Epithelial cell of esophagus (primary cell): Measurements from ENCODE around the gene SYNGAP1.
A peak's percentile ranks its signal among the peaks of the same experiment; 100 is the strongest.

ENCODE experiments used
- DNase-seq: peaks from one replicate; pipeline ENCODE4 v3.0.0; 2010; ENCODE audit warnings: low read depth
- H3K4me3 ChIP-seq: 2 replicates; pipeline ENCODE4 v1.5.1; 2011; ENCODE audit warnings: mild to moderate bottlenecking, low read length, control low read depth
- CTCF ChIP-seq: IDR thresholded peaks from 2 replicates; pipeline ENCODE4 v1.5.1; 2011; ENCODE audit warnings: low read depth, mild to moderate bottlenecking, low read length, control low read depth, inconsistent platforms; ENCODE audit not compliant: insufficient read depth; ENCODE audit errors: missing control alignments

The SYNGAP1 gene

DNA sequence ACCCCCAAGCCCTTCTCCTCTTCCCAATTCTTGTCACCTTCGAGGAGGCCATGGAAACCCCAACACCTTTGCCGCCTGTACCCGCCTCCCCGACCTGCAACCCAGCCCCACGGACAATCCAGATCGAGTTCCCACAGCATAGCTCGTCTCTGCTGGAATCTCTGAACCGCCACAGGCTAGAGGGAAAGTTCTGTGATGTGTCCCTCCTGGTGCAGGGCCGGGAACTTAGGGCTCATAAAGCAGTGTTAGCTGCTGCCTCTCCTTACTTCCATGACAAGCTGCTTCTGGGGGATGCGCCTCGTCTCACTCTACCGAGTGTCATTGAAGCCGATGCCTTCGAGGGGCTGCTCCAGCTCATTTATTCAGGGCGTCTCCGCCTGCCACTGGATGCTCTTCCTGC lies 35.2 kb downstream of the SYNGAP1 start:
- DNase-seq: no peak
- H3K4me3 ChIP-seq: peak overlapping the region; percentile 95
- TF ChIP-seq CTCF: no peak

- no peak for TF ChIP-seq CTCF
- no peak overlapping the region for H3K4me3 ChIP-seq
- no peak for DNase-seq
Observed at GRCh38 chr6:33456156-33456555, 36.3 kb downstream of the SYNGAP1 start.

- no peak for DNase-seq
- no peak for TF ChIP-seq CTCF
Observed at GRCh38 chr6:33458676-33459075, 38.8 kb downstream of the SYNGAP1 start.

GRCh38 chr6:33459226-33459625 lies 39.4 kb downstream of the SYNGAP1 start:
- H3K4me3 ChIP-seq: no peak overlapping the region
- TF ChIP-seq CTCF: no peak
- no peak for DNase-seq

More at GRCh38 chr6:33458676-33459075, 38.8 kb downstream of the SYNGAP1 start:
- H3K4me3 ChIP-seq: no peak overlapping the region

DNA sequence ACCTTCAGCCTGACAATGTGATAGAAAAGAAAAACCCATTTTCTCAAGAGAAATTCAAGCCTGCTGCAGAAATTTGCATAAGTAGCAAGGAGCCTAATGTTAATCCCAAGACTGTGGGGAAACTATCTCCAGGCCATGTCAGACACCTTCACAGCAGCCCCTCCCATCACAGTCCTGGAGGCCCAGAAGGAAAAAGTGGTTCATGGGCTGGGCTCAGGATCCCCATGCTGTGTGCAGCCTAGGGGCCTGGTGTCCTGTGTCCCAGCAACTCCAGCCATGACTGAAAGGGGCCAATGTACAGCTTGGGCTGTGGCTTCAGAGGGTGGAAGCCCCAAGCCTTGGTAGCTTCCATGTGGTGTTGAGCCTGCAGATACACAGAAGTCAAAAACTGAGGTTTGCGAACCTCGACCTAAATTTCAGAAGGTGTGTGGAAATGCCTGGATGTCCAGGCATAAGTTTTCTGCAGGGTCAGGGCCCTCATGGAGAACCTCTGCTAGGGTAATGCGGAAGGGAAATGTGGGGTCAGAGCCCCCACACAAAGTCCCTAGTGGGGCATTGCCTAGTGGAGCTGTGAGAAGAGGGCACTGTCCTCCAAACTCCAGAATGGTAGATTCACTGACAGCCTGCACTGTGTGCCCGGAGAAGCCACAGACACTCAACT lies 46.3 kb downstream of the SYNGAP1 start:
- no peak overlapping the region for H3K4me3 ChIP-seq
- no peak for TF ChIP-seq CTCF
- DNase-seq: no peak

DNA sequence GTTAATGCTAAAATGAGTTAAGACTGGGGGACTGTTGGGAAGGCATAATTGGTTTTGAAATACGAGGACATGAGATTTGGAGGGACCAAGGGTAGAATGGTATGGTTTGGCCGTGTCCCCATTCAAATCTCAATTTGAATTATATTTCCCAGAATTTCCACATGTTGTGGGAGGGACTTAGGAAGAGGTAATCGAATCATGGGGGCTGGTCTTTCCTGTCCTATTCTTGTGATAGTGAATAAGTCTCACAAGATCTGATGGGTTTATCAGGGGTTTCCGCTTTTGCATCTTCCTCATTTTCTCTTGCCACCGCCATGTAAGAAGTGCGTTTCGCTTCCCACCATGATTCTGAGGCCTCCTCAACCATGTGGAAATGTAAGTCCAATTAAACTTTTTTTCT lies 47.2 kb downstream of the SYNGAP1 start:
- no peak for TF ChIP-seq CTCF
- no peak for DNase-seq
- H3K4me3 ChIP-seq: no peak overlapping the region

DNA sequence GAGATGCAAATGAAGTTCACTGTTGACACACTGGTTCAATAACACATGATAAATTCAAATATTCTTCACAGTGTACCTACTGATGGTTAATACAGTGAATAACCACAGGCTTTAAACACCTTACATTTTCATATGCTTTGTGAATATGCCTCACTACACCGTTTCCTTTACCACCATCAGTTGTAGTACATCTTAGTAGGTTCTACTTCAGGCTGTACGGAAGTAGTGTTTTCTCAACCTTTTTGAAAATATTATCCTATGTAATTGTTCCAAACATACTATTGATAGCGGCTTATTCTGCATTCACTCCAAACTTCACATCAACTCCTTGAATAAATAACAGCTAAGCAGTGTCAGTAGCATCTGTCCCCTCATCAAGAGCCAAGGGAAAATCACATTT lies 49.8 kb downstream of the SYNGAP1 start:
- no peak for DNase-seq
- no peak for TF ChIP-seq CTCF
- H3K4me3 ChIP-seq: no peak overlapping the region
